GM06990 (cell line): ENCODE measurements around the gene SIL1.

Source experiments
- DNase-seq: peaks from one replicate; pipeline ENCODE4 v3.0.0-alpha.2; 2011; ENCODE audit not compliant: insufficient read length; ENCODE audit errors: extremely low read depth
- H3K27me3 ChIP-seq: replicated peaks from 2 replicates; pipeline ENCODE4 v1.6.0; 2011; ENCODE audit warnings: low read length; ENCODE audit not compliant: control insufficient read depth, insufficient read depth
- H3K36me3 ChIP-seq: 2 replicates; pipeline ENCODE4 v1.5.1; 2011; ENCODE audit warnings: low read length; ENCODE audit not compliant: control insufficient read depth, insufficient read depth
- H3K4me3 ChIP-seq: replicated peaks from 2 replicates; pipeline ENCODE4 v1.5.1; 2011; ENCODE audit warnings: low read depth, mild to moderate bottlenecking, control low read depth, low read length
- CTCF ChIP-seq: IDR thresholded peaks from 2 replicates; pipeline ENCODE4 v1.5.1; 2011; ENCODE audit warnings: low read length, control low read depth, mild to moderate bottlenecking, inconsistent platforms; ENCODE audit not compliant: insufficient read depth, poor library complexity, severe bottlenecking

The SIL1 gene

DNA sequence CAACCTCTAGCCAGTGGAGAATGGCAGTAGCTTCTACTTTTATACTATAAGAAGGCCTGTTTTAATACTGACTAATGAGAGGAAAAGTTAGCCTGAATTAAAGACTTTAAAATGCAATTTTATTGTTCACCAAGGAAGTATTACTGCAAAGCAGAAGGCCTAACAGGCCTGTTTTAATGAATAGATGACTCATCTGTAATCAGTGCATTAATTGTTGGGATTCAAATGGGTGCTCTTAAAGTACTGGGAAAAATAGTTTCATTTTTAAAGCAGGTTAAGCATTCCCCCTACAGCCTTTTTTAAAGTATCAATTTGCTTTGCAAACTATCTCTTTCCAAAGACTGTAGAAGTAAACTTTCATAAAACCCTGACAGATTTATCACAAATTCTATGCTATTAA is 147.7 kb downstream of the SIL1 start:
- Histone ChIP-seq H3K4me3 (no peak overlapping the region), H3K27me3 (no peaks in the 10 kb centered on the region), H3K36me3 (peaks cover 2% of the 10 kb centered on the region)
- no peak for DNase-seq
- no peak for TF ChIP-seq CTCF

GRCh38 chr5:139049780-139050179 is 148.4 kb downstream of the SIL1 start:
- no peak for DNase-seq
- no peak overlapping the region for H3K4me3 ChIP-seq
- no peak for TF ChIP-seq CTCF

GRCh38 chr5:139046551-139046950 is 151.6 kb downstream of the SIL1 start:
- DNase-seq = no peak
- no peak for TF ChIP-seq CTCF
- H3K36me3 ChIP-seq = peaks cover 2% of the 10 kb centered on the region

More at GRCh38 chr5:139049780-139050179, 148.4 kb downstream of the SIL1 start:
- Histone ChIP-seq H3K27me3 (no peaks in the 10 kb centered on the region), H3K36me3 (peaks cover 2% of the 10 kb centered on the region)

DNA sequence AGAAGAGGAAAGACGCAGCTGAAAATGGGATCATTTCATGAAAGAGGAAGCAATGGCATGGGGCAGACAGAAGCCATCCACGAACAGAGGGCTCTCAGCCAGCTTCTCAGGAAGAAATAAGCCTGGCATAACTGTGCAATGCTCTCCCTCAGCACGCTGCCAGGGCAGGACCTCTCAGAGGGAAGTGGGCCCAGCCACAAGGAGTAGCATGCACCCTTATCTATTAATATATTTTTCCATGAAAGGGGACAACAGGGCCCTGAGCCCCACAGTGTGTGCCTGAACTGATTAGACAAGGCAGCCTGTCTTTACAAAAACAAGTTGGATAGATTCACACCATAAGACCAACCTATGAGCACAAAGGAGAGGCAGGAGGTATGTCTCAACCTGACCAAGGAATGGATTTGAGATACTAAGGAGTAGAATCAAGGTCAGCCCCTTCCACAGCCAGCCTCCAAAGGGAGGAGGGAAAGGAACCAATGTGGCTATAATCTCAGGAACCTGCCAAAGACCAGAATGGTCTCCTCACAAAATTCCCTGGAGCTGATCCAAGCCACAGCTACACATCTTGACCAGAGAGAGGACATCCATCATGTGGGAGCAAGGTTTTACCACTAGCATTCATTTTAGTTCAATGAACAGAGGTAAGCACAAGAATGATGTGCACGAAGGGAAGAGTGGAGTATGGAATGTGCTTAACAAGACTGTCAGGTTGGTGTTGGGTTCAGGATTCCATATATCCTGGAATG is 154.8 kb downstream of the SIL1 start:
- no peaks in the 10 kb centered on the region for H3K27me3 ChIP-seq
- H3K36me3 ChIP-seq = peaks cover 5% of the 10 kb centered on the region
- no peak for TF ChIP-seq CTCF
- no peak overlapping the region for H3K4me3 ChIP-seq
- no peak for DNase-seq

More at GRCh38 chr5:139046551-139046950, 151.6 kb downstream of the SIL1 start:
- H3K4me3 ChIP-seq = no peak overlapping the region
- no peaks in the 10 kb centered on the region for H3K27me3 ChIP-seq

DNA sequence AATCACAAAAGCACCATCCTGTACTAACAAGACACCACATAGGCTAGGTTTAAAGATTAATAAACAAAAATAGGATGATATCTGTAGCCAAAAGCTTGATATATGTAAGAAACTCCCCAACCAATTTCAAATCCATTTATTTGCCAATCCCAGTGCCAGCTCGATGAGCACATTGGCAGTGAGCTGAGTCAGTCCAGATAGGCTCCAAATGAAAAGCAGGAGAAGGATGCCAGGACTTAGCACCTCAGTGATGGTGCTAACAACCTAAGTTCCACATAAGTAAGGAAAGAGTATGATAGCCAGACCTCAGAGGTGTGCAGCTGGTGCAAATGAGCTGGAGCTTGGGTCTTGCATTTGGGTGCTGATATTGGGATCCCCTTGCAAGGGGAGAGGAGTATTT is 158.1 kb downstream of the SIL1 start:
- Histone ChIP-seq H3K36me3 (peaks cover 3% of the 10 kb centered on the region), H3K4me3 (no peak overlapping the region), H3K27me3 (no peaks in the 10 kb centered on the region)
- no peak for TF ChIP-seq CTCF
- no peak for DNase-seq
